Gastroesophageal sphincter (tissue), 3 donors: ENCODE data around the gene RNF208.

Experiments used
- CTCF ChIP-seq, 4 experiments: fragments of 200-600 bp in 2 of 4; fragments of 450-650 bp in 2 of 4; sonication (generic) in 1 of 4; IDR thresholded peaks; one replicate each; pipeline ENCODE4 v1.5.1; 2017 to 2019; ENCODE audit warnings: antibody characterized with exemption in 4 of 4, mild to moderate bottlenecking in 2 of 4, moderate library complexity in 2 of 4
- EP300 ChIP-seq: sonication (generic); formaldehyde crosslinking; IDR thresholded peaks from one replicate; pipeline ENCODE4 v1.6.1; 2017; ENCODE audit warnings: antibody characterized with exemption, mild to moderate bottlenecking
- POLR2A ChIP-seq, 2 donors: fragments of 450-650 bp; IDR thresholded peaks; one replicate each; pipeline ENCODE4 v1.6.1; 2017; ENCODE audit warnings: antibody characterized with exemption in 2 of 2, mild to moderate bottlenecking in 2 of 2, moderate library complexity in 1 of 2
- POLR2AphosphoS5 ChIP-seq: sonication (generic); formaldehyde crosslinking; IDR thresholded peaks from one replicate; pipeline ENCODE4 v1.6.1; 2017; ENCODE audit warnings: antibody characterized with exemption

GRCh38 chr9:137190315-137190856, 31.7 kb downstream of the RNF208 start:
- TF ChIP-seq POLR2A (IDR thresholded peaks at IDR 0.05) (no peak), CTCF (IDR thresholded peaks at IDR 0.05) (no peak), EP300 (no peak), POLR2AphosphoS5 (no peak)
